SK-N-MC (cell line): Measurements from ENCODE around the gene SCAMP3.

Experiments
- DNase-seq: peaks from one replicate; pipeline ENCODE4 v3.0.0-alpha.2; 2011; ENCODE audit warnings: low read depth, low spot score
- H3K27ac ChIP-seq: fragments of 200-600 bp; sonication (generic); 2 replicates; pipeline ENCODE4 v1.5.1; 2016; ENCODE audit warnings: mixed run types
- H3K36me3 ChIP-seq: fragments of 200-600 bp; sonication (generic); 2 replicates; pipeline ENCODE4 v1.6.1; 2017; ENCODE audit warnings: antibody characterized with exemption, low read length, mixed read lengths; ENCODE audit not compliant: insufficient read depth
- H3K4me3 ChIP-seq: fragments of 200-600 bp; sonication (generic); 2 replicates; pipeline ENCODE4 v1.5.1; 2016
- H3K9ac ChIP-seq: fragments of 200-600 bp; sonication (generic); 2 replicates; pipeline ENCODE4 v1.8.0; 2017; ENCODE audit warnings: mixed run types, mixed read lengths; ENCODE audit not compliant: insufficient read length
- H3K9me3 ChIP-seq: fragments of 200-600 bp; sonication (generic); 2 replicates; pipeline ENCODE4 v1.6.1; 2017; ENCODE audit warnings: low read depth, mild to moderate bottlenecking, antibody characterized with exemption, low read length, moderate library complexity, mixed read lengths
- EZH2 ChIP-seq: fragments of 200-600 bp; sonication (generic); IDR thresholded peaks from one replicate; pipeline ENCODE4 v1.6.1; 2017; ENCODE audit warnings: antibody characterized with exemption
- FOXP2 ChIP-seq: optimal IDR thresholded peaks from 2 replicates; pipeline ENCODE3; 2011; ENCODE audit warnings: mild to moderate bottlenecking, moderate library complexity; ENCODE audit not compliant: insufficient read depth; ENCODE audit errors: extremely low read length, control extremely low read depth
- POLR2AphosphoS5 ChIP-seq: IDR thresholded peaks from 2 replicates; pipeline ENCODE4 v1.6.1; 2012; ENCODE audit warnings: mild to moderate bottlenecking, low read depth, low read length, borderline replicate concordance

The SCAMP3 gene

GRCh38 chr1:155287987-155288543 lies 25.9 kb upstream of the SCAMP3 start:
- Histone ChIP-seq H3K9ac (no peak overlapping the region), H3K36me3 (no peaks in the 10 kb centered on the region), H3K4me3 (no peak overlapping the region), H3K9me3 (no peaks in the 10 kb centered on the region), H3K27ac (no peak overlapping the region)
- no peak for DNase-seq
- TF ChIP-seq POLR2AphosphoS5 (no peak), FOXP2 (no peak), EZH2 (no peak)

- Histone ChIP-seq H3K36me3 (no peaks in the 10 kb centered on the region), H3K9ac (no peak overlapping the region), H3K4me3 (no peak overlapping the region), H3K27ac (no peak overlapping the region), H3K9me3 (no peaks in the 10 kb centered on the region)
- TF ChIP-seq POLR2AphosphoS5 (no peak), FOXP2 (no peak), EZH2 (no peak)
- no peak for DNase-seq
These were observed 24.4 kb upstream of the SCAMP3 start for GRCh38 chr1:155286544-155286943.

- H3K27ac ChIP-seq = no peak overlapping the region
- H3K36me3 ChIP-seq = no peaks in the 10 kb centered on the region
- no peak overlapping the region for H3K4me3 ChIP-seq
- TF ChIP-seq POLR2AphosphoS5 (no peak), EZH2 (no peak), FOXP2 (no peak)
- no peak overlapping the region for H3K9ac ChIP-seq
- no peaks in the 10 kb centered on the region for H3K9me3 ChIP-seq
- DNase-seq = no peak
These were observed 23.5 kb upstream of the SCAMP3 start for GRCh38 chr1:155285631-155286044.

GRCh38 chr1:155285063-155285462 lies 22.9 kb upstream of the SCAMP3 start:
- Histone ChIP-seq H3K9ac (no peak overlapping the region), H3K9me3 (no peaks in the 10 kb centered on the region), H3K4me3 (no peak overlapping the region), H3K36me3 (no peaks in the 10 kb centered on the region), H3K27ac (no peak overlapping the region)
- no peak for DNase-seq
- TF ChIP-seq FOXP2 (no peak), EZH2 (no peak), POLR2AphosphoS5 (no peak)

- no peak for DNase-seq
- Histone ChIP-seq H3K9ac (no peak overlapping the region), H3K27ac (no peak overlapping the region), H3K36me3 (no peaks in the 10 kb centered on the region), H3K9me3 (no peaks in the 10 kb centered on the region), H3K4me3 (no peak overlapping the region)
- TF ChIP-seq POLR2AphosphoS5 (no peak), EZH2 (no peak), FOXP2 (no peak)
These were observed 22.3 kb upstream of the SCAMP3 start for GRCh38 chr1:155284476-155284875.

- no peak overlapping the region for H3K4me3 ChIP-seq
- H3K9ac ChIP-seq = no peak overlapping the region
- no peak for DNase-seq
- no peaks in the 10 kb centered on the region for H3K9me3 ChIP-seq
- no peak overlapping the region for H3K27ac ChIP-seq
- no peaks in the 10 kb centered on the region for H3K36me3 ChIP-seq
- no peak for TF ChIP-seq POLR2AphosphoS5
- TF ChIP-seq EZH2 = no peak
- TF ChIP-seq FOXP2 = no peak
These were observed 20.4 kb upstream of the SCAMP3 start for GRCh38 chr1:155282488-155283091.

GRCh38 chr1:155279268-155279667 lies 17.1 kb upstream of the SCAMP3 start:
- TF ChIP-seq POLR2AphosphoS5 (no peak), FOXP2 (no peak), EZH2 (no peak)
- no peak overlapping the region for H3K27ac ChIP-seq
- no peaks in the 10 kb centered on the region for H3K36me3 ChIP-seq
- H3K9me3 ChIP-seq = no peaks in the 10 kb centered on the region
- H3K4me3 ChIP-seq = no peak overlapping the region
- no peak for DNase-seq
- H3K9ac ChIP-seq = no peak overlapping the region

- Histone ChIP-seq H3K9ac (no peak overlapping the region), H3K4me3 (no peak overlapping the region), H3K36me3 (no peaks in the 10 kb centered on the region), H3K27ac (no peak overlapping the region), H3K9me3 (no peaks in the 10 kb centered on the region)
- no peak for DNase-seq
- TF ChIP-seq EZH2 (no peak), POLR2AphosphoS5 (no peak), FOXP2 (no peak)
These were observed 16.6 kb upstream of the SCAMP3 start for GRCh38 chr1:155278689-155279160.
